HG02885 (cell line): ENCODE measurements around the gene SIN3A.
"Not testable (repeated sequence)": the region's sequence is repeated elsewhere in the genome, so short reads cannot be mapped to it uniquely, and the experiment has no call there.

Experiments
- ATAC-seq: cut with Tn5 transposase; IDR thresholded peaks from one replicate; pipeline ENCODE4 v1.9.1; 2021; ENCODE audit warnings: mild to moderate bottlenecking; ENCODE audit not compliant: unreplicated experiment, poor library complexity

SIN3A gene

GRCh38 chr15:75389791-75390382 lies 61.6 kb downstream of the SIN3A start:
- no peak for ATAC-seq

GRCh38 chr15:75383986-75384385 lies 67.5 kb downstream of the SIN3A start:
- not testable (repeated sequence) for ATAC-seq

GRCh38 chr15:75380773-75381172 lies 70.7 kb downstream of the SIN3A start:
- ATAC-seq: no peak

GRCh38 chr15:75371901-75372688 lies 79.4 kb downstream of the SIN3A start:
- no peak for ATAC-seq

- no peak for ATAC-seq
Observed at GRCh38 chr15:75371486-75371885, 80.0 kb downstream of the SIN3A start.

- no peak for ATAC-seq
Observed at GRCh38 chr15:75369897-75370581, 81.5 kb downstream of the SIN3A start.

- peak; percentile 10 for ATAC-seq
Observed at GRCh38 chr15:75368689-75369239, 82.7 kb downstream of the SIN3A start.

- ATAC-seq: peak; percentile 92
Observed at GRCh38 chr15:75367913-75368688, 83.4 kb downstream of the SIN3A start, which contains the start of gene MAN2C1. Gene MAN2C1 (minus strand): TSS chr15:75368607. CDS start chr15:75368583, 24 bp downstream.

GRCh38 chr15:75367406-75367912 lies 84.0 kb downstream of the SIN3A start:
- no peak for ATAC-seq

GRCh38 chr15:75367006-75367405 lies 84.5 kb downstream of the SIN3A start:
- no peak for ATAC-seq

- no peak for ATAC-seq
Observed at GRCh38 chr15:75366163-75366562, 85.3 kb downstream of the SIN3A start.

- ATAC-seq: no peak
Observed at GRCh38 chr15:75364881-75365280, 86.6 kb downstream of the SIN3A start.

- no peak for ATAC-seq
Observed at GRCh38 chr15:75363786-75364185, 87.7 kb downstream of the SIN3A start.

GRCh38 chr15:75362642-75363249 lies 88.7 kb downstream of the SIN3A start:
- no peak for ATAC-seq

GRCh38 chr15:75361989-75362641 lies 89.4 kb downstream of the SIN3A start:
- ATAC-seq: no peak

GRCh38 chr15:75361361-75361988 lies 90.0 kb downstream of the SIN3A start:
- no peak for ATAC-seq

GRCh38 chr15:75360856-75361255 lies 90.6 kb downstream of the SIN3A start:
- ATAC-seq: no peak

- ATAC-seq: no peak
Observed at GRCh38 chr15:75360391-75360790, 91.1 kb downstream of the SIN3A start.
